Measurements from ENCODE around the gene FAM3B.

FAM3B gene

GRCh38 chr21:41365377-41366107 is 48.9 kb downstream of the FAM3B start:
- CTCF ChIA-PET = no interaction called here
- TF ChIP-seq ARNT (IDR thresholded peaks at IDR 0.05) (no peak), BHLHE40 (IDR thresholded peaks at IDR 0.05; ENCODE audit: borderline replicate concordance) (no peak), PKNOX1 (IDR thresholded peaks at IDR 0.05) (no peak), TARDBP (IDR thresholded peaks at IDR 0.05) (no peak), SUZ12 (IDR thresholded peaks at IDR 0.05) (no peak), FOXM1 (IDR thresholded peaks at IDR 0.05; ENCODE audit: borderline replicate concordance) (no peak), FOXA1 (IDR thresholded peaks at IDR 0.05) (no peak), FOXK2 (IDR thresholded peaks at IDR 0.05) (no peak), ZNF384 (IDR thresholded peaks at IDR 0.05) (no peak), ELF4 (IDR thresholded peaks at IDR 0.05) (no peak), NFRKB (IDR thresholded peaks at IDR 0.05) (no peak), HDGF (IDR thresholded peaks at IDR 0.05; ENCODE audit: borderline replicate concordance) (no peak), L3MBTL2 (conservative IDR thresholded peaks at IDR 0.05) (no peak), CTBP1 (IDR thresholded peaks at IDR 0.05; ENCODE audit: borderline replicate concordance) (no peak), LEF1 (IDR thresholded peaks at IDR 0.05; ENCODE audit: borderline replicate concordance) (no peak), SP1 (IDR thresholded peaks at IDR 0.05) (no peak)
- POLR2A ChIA-PET = no interaction called here
- no peak for DNase-seq (ENCODE audit: extremely low spot score)

- ChIA-PET CTCF (no interaction called here), POLR2A (no interaction called here)
- TF ChIP-seq FOXA1 (IDR thresholded peaks at IDR 0.05) (no peak), FOXM1 (IDR thresholded peaks at IDR 0.05; ENCODE audit: borderline replicate concordance) (no peak), SP1 (IDR thresholded peaks at IDR 0.05) (no peak), L3MBTL2 (conservative IDR thresholded peaks at IDR 0.05) (no peak), ELF4 (IDR thresholded peaks at IDR 0.05) (no peak), TARDBP (IDR thresholded peaks at IDR 0.05) (no peak), LEF1 (IDR thresholded peaks at IDR 0.05; ENCODE audit: borderline replicate concordance) (no peak), NFRKB (IDR thresholded peaks at IDR 0.05) (no peak), BHLHE40 (IDR thresholded peaks at IDR 0.05; ENCODE audit: borderline replicate concordance) (no peak), ARNT (IDR thresholded peaks at IDR 0.05) (no peak), CTBP1 (IDR thresholded peaks at IDR 0.05; ENCODE audit: borderline replicate concordance) (no peak), SUZ12 (IDR thresholded peaks at IDR 0.05) (no peak), PKNOX1 (IDR thresholded peaks at IDR 0.05) (no peak), FOXK2 (IDR thresholded peaks at IDR 0.05) (no peak)
- DNase-seq (ENCODE audit: extremely low spot score) = no peak
These were observed 50.0 kb downstream of the FAM3B start for GRCh38 chr21:41366522-41367151.

- DNase-seq (ENCODE audit: extremely low spot score) = no peak
- TF ChIP-seq ARNT (IDR thresholded peaks at IDR 0.05) (no peak), ELF4 (IDR thresholded peaks at IDR 0.05) (no peak), FOXA1 (IDR thresholded peaks at IDR 0.05) (no peak), FOXM1 (IDR thresholded peaks at IDR 0.05; ENCODE audit: borderline replicate concordance) (no peak), TARDBP (IDR thresholded peaks at IDR 0.05) (no peak), SUZ12 (IDR thresholded peaks at IDR 0.05) (no peak), LEF1 (IDR thresholded peaks at IDR 0.05; ENCODE audit: borderline replicate concordance) (no peak), HDGF (IDR thresholded peaks at IDR 0.05; ENCODE audit: borderline replicate concordance) (no peak), PKNOX1 (IDR thresholded peaks at IDR 0.05) (no peak), CTBP1 (IDR thresholded peaks at IDR 0.05; ENCODE audit: borderline replicate concordance) (no peak), SP1 (IDR thresholded peaks at IDR 0.05) (no peak)
- POLR2A ChIA-PET = no interaction called here
- CTCF ChIA-PET = no interaction called here
These were observed 50.8 kb downstream of the FAM3B start for GRCh38 chr21:41367301-41367944.

GRCh38 chr21:41367945-41368734 is 51.5 kb downstream of the FAM3B start:
- ChIA-PET CTCF (no interaction called here), POLR2A (no interaction called here)
- no peak for DNase-seq (ENCODE audit: extremely low spot score)
- TF ChIP-seq PKNOX1 (IDR thresholded peaks at IDR 0.05) = no peak
- no peak for TF ChIP-seq NFRKB (IDR thresholded peaks at IDR 0.05)
- no peak for TF ChIP-seq SUZ12 (IDR thresholded peaks at IDR 0.05)
- no peak for TF ChIP-seq L3MBTL2 (conservative IDR thresholded peaks at IDR 0.05)
- TF ChIP-seq ELF4 (IDR thresholded peaks at IDR 0.05) = no peak
- no peak for TF ChIP-seq TARDBP (IDR thresholded peaks at IDR 0.05)
- no peak for TF ChIP-seq ZNF384 (IDR thresholded peaks at IDR 0.05)
- TF ChIP-seq CTBP1 (IDR thresholded peaks at IDR 0.05; ENCODE audit: borderline replicate concordance) = no peak
- no peak for TF ChIP-seq HDGF (IDR thresholded peaks at IDR 0.05; ENCODE audit: borderline replicate concordance)
- no peak for TF ChIP-seq BHLHE40 (IDR thresholded peaks at IDR 0.05; ENCODE audit: borderline replicate concordance)
- no peak for TF ChIP-seq FOXM1 (IDR thresholded peaks at IDR 0.05; ENCODE audit: borderline replicate concordance)

Measured in HEK293T (cell line).